Body of pancreas (tissue), 4 donors: ENCODE data around the gene MYOM1. TPM values are rescaled to one million over a fixed set of nuclear protein-coding genes. Genes with fewer than 3 reads are reported as not detected.

Source experiments
- ATAC-seq: fragments of 150-250 bp; one replicate; pipeline ENCODE4 v1.9.1; 2016
- DNase-seq, 4 donors: peaks; one replicate each; pipeline ENCODE4 v3.0.0-alpha.2; 2019
- H3K27ac ChIP-seq, 4 donors: fragments of 200-600 bp; sonication (generic); 1 replicate in 3 of 4; 2 replicates in 1 of 4; pipeline versions ENCODE4 v1.5.1 to v1.6.1; 2016 to 2019; ENCODE audit warnings: mild to moderate bottlenecking in 1 of 4, mixed read lengths in 1 of 4, moderate library complexity in 1 of 4
- H3K27me3 ChIP-seq, 2 donors: fragments of 200-600 bp; sonication (generic); one replicate each; pipeline ENCODE4 v1.6.0; 2016; ENCODE audit warnings: mild to moderate bottlenecking in 1 of 2
- H3K36me3 ChIP-seq, 2 donors: fragments of 200-600 bp; sonication (generic); replicated peaks in 1 of 2; 2 replicates each; pipeline ENCODE4 v1.5.1; 2016; ENCODE audit warnings: low read depth in 2 of 2; ENCODE audit not compliant: insufficient read depth in 1 of 2
- H3K4me1 ChIP-seq: fragments of 200-600 bp; sonication (generic); one replicate; pipeline ENCODE4 v1.6.0; 2016
- H3K4me3 ChIP-seq, 2 donors: fragments of 200-600 bp; sonication (generic); 1 replicate in 1 of 2; 2 replicates in 1 of 2; pipeline ENCODE4 v1.5.1; 2016 to 2019
- H3K9me3 ChIP-seq, 3 donors: fragments of 200-600 bp; sonication (generic); 1 replicate in 2 of 3; 2 replicates in 1 of 3; pipeline ENCODE4 v1.5.1; 2016
- POLR2A ChIP-seq, 3 donors: fragments of 450-650 bp; IDR thresholded peaks; one replicate each; pipeline ENCODE4 v1.6.1; 2016; ENCODE audit warnings: antibody characterized with exemption in 3 of 3, mild to moderate bottlenecking in 2 of 3
- WGBS, 2 donors: methylation state at CpG; one replicate each; pipeline ENCODE4 v1.1.5; 2017; 5-methylcytosine and 5-hydroxymethylcytosine counted together
- intact Hi-C: fragments of 100-400 bp; cut with DNase I; formaldehyde crosslinking; loops from one replicate; pipeline ENCODE4 v1.15.1; 2023
- total RNA-seq, 2 donors: library from RNA; depleted of rRNA; stranded (reverse); fragments of >200 nt; gene quantifications; one replicate each; pipeline ENCODE4 v1.1.0, GENCODE V29; 2016
- TF ChIP-seq, protein P1 (sequence below), 7 experiments: fragments of 450-650 bp in 4 of 7; fragments of 200-600 bp in 3 of 7; sonication (generic) in 3 of 7; IDR thresholded peaks; one replicate each; pipeline ENCODE4 v1.5.1; 2016 to 2019; ENCODE audit warnings: antibody characterized with exemption in 7 of 7

Gene MYOM1
- total RNA-seq, 2 donors from 2014 or later, result 10.9 to 21.8 TPM

DNA sequence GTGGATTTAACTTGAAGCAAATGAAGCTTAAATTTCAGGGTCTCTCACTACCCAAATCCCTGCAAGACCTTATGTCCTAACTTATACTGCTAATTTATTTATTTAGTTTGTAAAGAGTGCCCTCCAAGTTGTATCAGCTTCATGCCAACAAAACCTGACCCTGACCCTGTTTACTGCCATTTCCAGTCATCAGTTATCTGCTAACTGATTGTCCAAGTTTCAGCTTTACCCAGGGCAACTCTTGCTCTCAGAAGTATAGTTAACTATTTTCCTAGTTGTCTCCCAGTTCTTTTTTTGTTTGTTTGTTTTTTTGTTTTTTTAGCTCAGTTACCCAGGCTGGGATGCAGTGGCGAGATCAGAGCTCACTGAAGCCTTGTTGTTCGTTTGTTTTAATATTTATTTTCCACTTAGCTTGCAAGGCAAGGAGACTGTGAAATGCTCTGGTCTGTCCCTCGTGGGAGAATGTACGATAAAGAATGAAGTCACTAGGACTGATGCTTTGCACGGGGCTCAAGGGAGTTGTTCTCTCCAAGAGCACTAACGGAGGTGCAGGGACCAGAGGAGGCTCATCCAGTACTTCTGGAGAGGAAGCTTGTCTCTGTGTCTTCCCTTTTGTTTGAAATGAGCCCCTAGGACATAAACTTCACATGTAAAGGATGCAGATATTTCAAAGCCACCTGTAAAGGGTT, 35.3 kb downstream of the MYOM1 start:
- H3K9me3 ChIP-seq, result no peaks in the 10 kb centered on the region
- TF ChIP-seq, protein P1, sequence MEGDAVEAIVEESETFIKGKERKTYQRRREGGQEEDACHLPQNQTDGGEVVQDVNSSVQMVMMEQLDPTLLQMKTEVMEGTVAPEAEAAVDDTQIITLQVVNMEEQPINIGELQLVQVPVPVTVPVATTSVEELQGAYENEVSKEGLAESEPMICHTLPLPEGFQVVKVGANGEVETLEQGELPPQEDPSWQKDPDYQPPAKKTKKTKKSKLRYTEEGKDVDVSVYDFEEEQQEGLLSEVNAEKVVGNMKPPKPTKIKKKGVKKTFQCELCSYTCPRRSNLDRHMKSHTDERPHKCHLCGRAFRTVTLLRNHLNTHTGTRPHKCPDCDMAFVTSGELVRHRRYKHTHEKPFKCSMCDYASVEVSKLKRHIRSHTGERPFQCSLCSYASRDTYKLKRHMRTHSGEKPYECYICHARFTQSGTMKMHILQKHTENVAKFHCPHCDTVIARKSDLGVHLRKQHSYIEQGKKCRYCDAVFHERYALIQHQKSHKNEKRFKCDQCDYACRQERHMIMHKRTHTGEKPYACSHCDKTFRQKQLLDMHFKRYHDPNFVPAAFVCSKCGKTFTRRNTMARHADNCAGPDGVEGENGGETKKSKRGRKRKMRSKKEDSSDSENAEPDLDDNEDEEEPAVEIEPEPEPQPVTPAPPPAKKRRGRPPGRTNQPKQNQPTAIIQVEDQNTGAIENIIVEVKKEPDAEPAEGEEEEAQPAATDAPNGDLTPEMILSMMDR (IDR thresholded peaks at IDR 0.05), result no peak
- TF ChIP-seq POLR2A (IDR thresholded peaks at IDR 0.05), result no peak
- no peaks in the 10 kb centered on the region for H3K27me3 ChIP-seq
- H3K27ac ChIP-seq, result peak overlapping the region in 1 of 4 donors; percentile 2
- H3K4me1 ChIP-seq, result peaks cover 15% of the 10 kb centered on the region
- WGBS, 2 donors, result 38 to 41% methylated on average over 6 of the region's 6 CpGs
- intact Hi-C loops, result no loop called here
- DNase-seq (no peak), ATAC-seq (no peak)
- H3K4me3 ChIP-seq, result no peak overlapping the region
- no peaks in the 10 kb centered on the region for H3K36me3 ChIP-seq

DNA sequence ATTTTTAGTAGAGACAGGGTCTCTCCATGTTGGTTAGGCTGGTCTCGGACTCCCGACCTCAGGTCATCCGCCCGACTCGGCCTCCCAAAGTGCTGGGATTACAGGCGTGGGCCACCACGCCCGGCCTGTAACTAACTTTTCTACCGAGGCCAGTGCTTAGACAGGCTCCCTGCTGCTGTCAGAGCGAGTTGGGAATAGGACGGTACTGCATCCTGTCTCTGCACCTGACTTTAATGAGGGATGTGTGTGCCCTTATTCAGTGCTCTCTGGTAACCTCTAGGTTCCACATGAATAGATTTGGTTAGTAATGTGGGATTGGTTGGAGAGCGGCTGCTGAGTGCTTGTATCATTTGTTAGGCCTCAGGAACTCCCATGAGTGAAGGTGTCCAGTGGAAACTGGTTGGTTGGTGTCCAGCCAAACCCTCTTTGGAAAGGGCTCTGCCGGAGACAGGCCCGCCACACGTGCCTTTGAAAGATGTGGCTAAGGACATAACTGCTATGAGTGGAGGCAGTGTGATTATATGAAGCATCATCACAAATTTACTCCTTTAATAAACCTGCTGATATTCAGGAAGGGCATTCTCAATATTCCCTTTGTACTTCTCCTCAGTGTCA, 36.6 kb downstream of the MYOM1 start:
- WGBS, 2 donors, result 98% methylated on average over 15 of the region's 15 CpGs
- intact Hi-C loops, result no loop called here
- ATAC-seq (no peak), DNase-seq (no peak)
- peaks cover 15% of the 10 kb centered on the region for H3K4me1 ChIP-seq
- no peaks in the 10 kb centered on the region for H3K9me3 ChIP-seq
- no peaks in the 10 kb centered on the region for H3K36me3 ChIP-seq
- TF ChIP-seq, protein P1 (IDR thresholded peaks at IDR 0.05), result no peak
- no peak for TF ChIP-seq POLR2A (IDR thresholded peaks at IDR 0.05)
- H3K4me3 ChIP-seq, result no peak overlapping the region
- H3K27ac ChIP-seq, result no peak overlapping the region
- no peaks in the 10 kb centered on the region for H3K27me3 ChIP-seq

DNA sequence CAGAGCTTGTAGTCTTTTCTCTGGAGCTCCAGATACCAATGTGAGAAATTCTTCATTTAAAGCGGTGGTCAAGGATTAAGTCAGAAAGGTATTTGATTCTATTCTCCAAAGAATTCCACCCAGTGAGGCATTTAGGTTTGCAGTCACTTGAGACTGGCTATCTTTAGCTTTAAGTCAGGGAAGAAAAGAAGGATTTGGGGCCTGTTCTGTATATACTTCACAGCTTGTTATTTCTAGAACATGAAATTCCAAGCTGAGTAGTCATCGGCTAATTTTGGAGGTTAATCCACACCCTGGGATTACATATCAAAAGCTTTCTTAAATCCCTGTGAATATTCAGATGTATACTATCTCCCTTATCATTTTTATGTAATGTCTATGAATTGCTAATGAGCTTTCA, 39.4 kb downstream of the MYOM1 start:
- Histone ChIP-seq H3K4me1 (peaks cover 22% of the 10 kb centered on the region), H3K27ac (no peak overlapping the region), H3K4me3 (no peak overlapping the region), H3K9me3 (no peaks in the 10 kb centered on the region), H3K27me3 (no peaks in the 10 kb centered on the region), H3K36me3 (no peaks in the 10 kb centered on the region)
- intact Hi-C loops, result no loop called here
- ATAC-seq (no peak), DNase-seq (no peak)
- TF ChIP-seq, protein P1 (IDR thresholded peaks at IDR 0.05), result no peak
- no peak for TF ChIP-seq POLR2A (IDR thresholded peaks at IDR 0.05)
- WGBS, 2 donors, result 88 to 94% methylated on average over 2 of the region's 2 CpGs

DNA sequence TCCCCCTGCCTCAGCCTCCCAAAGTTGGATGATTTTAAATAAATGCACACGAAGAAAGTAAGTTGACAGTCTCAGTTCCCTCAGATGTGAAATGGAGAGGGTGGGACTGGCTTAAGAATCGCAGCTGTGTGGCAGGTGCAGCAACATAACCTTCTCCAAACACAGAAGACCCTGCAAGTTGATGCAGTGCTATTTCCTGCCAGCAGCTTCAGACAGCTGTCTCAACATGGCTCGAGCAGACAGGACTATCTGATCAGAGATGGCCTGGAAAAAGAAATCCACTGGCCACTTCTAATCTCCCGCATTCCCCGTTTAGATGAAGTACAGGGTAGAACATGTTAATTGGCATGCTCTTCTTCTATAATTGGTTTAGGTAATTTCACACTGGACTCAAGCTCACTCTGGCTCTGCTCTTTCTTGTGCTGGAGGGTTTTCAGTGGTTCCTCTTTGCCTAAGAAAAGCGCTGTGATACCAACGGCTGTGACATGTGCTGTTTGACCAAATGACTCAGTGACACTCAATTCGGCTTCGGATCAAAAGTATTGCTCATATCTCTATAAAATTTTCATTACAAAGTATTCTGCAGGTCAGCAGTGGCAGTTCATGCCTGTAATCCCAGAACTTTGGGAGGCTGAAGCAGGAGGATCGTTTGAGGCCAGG, 40.2 kb downstream of the MYOM1 start:
- no peak for ATAC-seq
- Histone ChIP-seq H3K4me1 (peaks cover 21% of the 10 kb centered on the region), H3K27me3 (no peaks in the 10 kb centered on the region), H3K4me3 (no peak overlapping the region), H3K9me3 (no peaks in the 10 kb centered on the region), H3K27ac (no peak overlapping the region), H3K36me3 (no peaks in the 10 kb centered on the region)
- TF ChIP-seq POLR2A (IDR thresholded peaks at IDR 0.05), result no peak
- TF ChIP-seq, protein P1 (IDR thresholded peaks at IDR 0.05), result no peak
- 73 to 83% methylated on average over 10 of the region's 10 CpGs for WGBS, 2 donors
- DNase-seq, result no peak
- intact Hi-C loops, result no loop called here
